Brain microvascular endothelial cell (primary cell): ENCODE results near the gene THSD4.

Experiments used
- DNase-seq: peaks from one replicate; pipeline ENCODE4 v3.0.0-alpha.2; 2020
- H3K27ac ChIP-seq: fragments of 250-450 bp; sonication (Bioruptor Pico); 2 replicates; pipeline ENCODE4 v1.5.1; 2020; ENCODE audit warnings: mild to moderate bottlenecking, moderate library complexity
- H3K27me3 ChIP-seq: fragments of 250-450 bp; sonication (Bioruptor Pico); replicated peaks from 2 replicates; pipeline ENCODE4 v1.5.1; 2020; ENCODE audit warnings: mild to moderate bottlenecking
- H3K36me3 ChIP-seq: fragments of 250-450 bp; sonication (Bioruptor Pico); replicated peaks from 2 replicates; pipeline ENCODE4 v1.5.1; 2020; ENCODE audit warnings: mild to moderate bottlenecking
- H3K4me3 ChIP-seq: 2 replicates; pipeline ENCODE4 v1.5.1; 2011; ENCODE audit warnings: low read depth, mild to moderate bottlenecking, control low read depth, low read length, moderate library complexity
- in situ Hi-C: cut with HindIII; loops from 2 replicates; pipeline ENCODE4 v1.10.0; 2017; ENCODE audit warnings: low sequenced_read_pairs, low pct_ligation_motif_present
- TF ChIP-seq, protein P1 (sequence below): IDR thresholded peaks from 2 replicates; pipeline ENCODE4 v1.5.1; 2011; ENCODE audit warnings: low read depth, mild to moderate bottlenecking, moderate library complexity, low read length, control low read depth, inconsistent platforms; ENCODE audit errors: missing control alignments

The THSD4 gene

DNA sequence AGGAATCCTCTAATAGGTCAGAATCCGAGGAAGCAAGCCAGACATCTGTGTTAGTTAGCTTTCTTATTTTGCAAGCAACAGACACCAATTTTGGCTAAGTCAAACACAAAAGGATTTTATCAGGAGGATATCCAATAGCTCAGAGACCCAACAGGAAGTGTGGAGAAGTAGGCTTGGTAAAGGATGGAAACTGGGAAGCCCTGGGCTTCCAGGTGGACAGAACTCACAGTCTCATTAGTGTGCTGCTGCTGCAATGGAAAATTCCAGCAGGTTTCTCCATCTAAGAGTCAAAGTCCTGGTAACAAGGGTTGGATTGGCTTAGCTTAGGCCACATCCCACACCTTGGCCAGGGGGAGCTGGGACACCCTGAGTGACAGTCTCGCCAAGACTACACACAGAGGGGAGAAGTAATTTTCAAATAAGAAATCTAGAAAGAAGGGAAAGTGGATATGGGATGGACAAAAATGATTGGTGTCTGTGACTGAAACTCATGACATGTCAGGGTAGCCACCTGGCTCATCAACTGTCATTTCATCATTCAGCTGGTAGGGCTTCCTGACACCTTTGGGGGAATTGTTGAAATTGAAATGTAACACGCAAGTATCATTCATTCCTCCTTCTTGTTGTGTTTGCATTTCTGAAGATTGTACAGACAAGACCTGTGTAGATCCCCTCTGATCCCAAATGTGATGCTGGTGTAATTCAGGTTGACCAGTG lies 158.6 kb downstream of the THSD4 start:
- no peak for DNase-seq
- H3K27me3 ChIP-seq: no peaks in the 10 kb centered on the region
- peak overlapping the region; percentile 1 for H3K27ac ChIP-seq

DNA sequence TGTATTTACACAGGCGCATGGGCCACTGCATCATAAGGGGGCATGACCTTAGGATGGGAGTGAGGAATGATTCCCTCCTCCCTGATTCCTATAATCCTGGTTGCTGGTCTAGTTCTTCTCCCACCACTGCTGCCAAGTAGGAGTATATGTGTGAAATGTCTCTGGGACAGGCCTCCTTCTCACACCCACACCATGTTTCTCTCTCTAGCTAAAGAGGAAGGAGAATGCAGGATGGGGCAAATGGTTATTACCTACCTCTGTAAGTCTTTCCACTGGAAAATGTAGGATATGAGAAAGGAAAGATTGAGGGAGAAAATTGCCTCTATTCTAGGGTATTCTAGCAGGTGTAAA lies 159.2 kb downstream of the THSD4 start:
- Histone ChIP-seq H3K27me3 (no peaks in the 10 kb centered on the region), H3K36me3 (no peaks in the 10 kb centered on the region), H3K4me3 (no peak overlapping the region), H3K27ac (peak overlapping the region; percentile 53)
- in situ Hi-C loops: no loop called here
- no peak for DNase-seq
- TF ChIP-seq, protein P1, sequence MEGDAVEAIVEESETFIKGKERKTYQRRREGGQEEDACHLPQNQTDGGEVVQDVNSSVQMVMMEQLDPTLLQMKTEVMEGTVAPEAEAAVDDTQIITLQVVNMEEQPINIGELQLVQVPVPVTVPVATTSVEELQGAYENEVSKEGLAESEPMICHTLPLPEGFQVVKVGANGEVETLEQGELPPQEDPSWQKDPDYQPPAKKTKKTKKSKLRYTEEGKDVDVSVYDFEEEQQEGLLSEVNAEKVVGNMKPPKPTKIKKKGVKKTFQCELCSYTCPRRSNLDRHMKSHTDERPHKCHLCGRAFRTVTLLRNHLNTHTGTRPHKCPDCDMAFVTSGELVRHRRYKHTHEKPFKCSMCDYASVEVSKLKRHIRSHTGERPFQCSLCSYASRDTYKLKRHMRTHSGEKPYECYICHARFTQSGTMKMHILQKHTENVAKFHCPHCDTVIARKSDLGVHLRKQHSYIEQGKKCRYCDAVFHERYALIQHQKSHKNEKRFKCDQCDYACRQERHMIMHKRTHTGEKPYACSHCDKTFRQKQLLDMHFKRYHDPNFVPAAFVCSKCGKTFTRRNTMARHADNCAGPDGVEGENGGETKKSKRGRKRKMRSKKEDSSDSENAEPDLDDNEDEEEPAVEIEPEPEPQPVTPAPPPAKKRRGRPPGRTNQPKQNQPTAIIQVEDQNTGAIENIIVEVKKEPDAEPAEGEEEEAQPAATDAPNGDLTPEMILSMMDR: no peak

More for the DNA sequence above, 158.6 kb downstream of the THSD4 start:
- Histone ChIP-seq H3K36me3 (no peaks in the 10 kb centered on the region), H3K4me3 (no peak overlapping the region)
- in situ Hi-C loops: no loop called here
- TF ChIP-seq, protein P1: no peak

DNA sequence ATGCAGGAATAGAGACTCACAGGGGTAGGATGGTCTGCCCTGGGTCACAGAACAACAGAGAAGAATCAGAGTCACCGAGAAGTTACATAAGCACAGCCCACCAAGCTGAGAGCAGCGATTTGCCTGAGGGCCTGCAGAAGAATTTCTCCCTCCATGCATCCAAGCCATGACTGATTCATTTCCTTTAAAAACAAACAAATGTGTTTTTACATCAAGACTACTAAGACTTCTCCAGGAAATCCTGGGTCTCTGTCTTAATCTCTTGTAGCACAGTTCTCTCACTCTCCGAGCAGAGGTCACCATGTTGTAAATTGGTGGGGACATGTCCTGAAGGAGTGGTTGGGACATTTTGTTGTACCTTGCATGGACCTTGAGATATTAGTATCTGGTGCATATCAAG lies 159.8 kb downstream of the THSD4 start:
- peak overlapping the region; percentile 53 for H3K27ac ChIP-seq
- H3K27me3 ChIP-seq: no peaks in the 10 kb centered on the region
- H3K4me3 ChIP-seq: no peak overlapping the region
- TF ChIP-seq, protein P1: no peak
- H3K36me3 ChIP-seq: no peaks in the 10 kb centered on the region
- peak; percentile 78 for DNase-seq
- in situ Hi-C loops: no loop called here

DNA sequence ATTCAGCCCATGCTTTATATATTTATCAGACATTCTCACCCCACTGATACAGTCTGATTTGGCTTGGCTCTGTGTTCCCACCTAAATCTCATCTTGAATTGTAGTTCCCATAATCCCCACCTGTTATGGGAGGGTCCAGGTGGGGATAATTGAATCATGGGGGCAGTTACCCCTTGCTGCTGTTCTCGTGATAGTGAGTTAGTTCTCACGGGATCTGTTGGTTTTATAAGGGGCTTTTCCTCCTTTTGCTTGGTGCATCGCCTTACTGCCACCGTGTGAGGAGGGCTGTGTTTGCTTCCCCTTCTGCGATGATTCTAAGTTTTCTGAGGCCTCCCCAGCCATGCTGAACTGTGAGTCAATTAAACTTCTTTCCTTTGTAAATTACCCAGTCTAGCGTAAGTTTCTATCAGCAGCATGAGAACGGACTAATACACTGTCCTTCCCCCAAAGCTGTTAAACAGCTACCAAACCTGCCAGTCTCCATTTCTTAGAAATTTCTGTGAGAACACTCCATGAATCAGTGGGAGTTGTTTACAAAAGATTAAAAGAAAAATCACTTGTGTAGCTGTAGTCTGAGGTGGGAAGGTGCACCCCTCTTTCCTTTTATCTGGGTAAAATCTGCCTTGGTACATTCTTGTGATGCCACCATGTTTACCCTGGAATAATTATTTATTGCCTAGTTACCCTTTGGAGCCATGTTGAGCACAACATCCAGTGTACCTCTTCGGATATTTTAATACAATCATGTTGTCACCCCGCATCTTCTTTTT lies 160.5 kb downstream of the THSD4 start:
- H3K4me3 ChIP-seq: no peak overlapping the region
- no peak for DNase-seq
- no peaks in the 10 kb centered on the region for H3K27me3 ChIP-seq
- TF ChIP-seq, protein P1: no peak
- no peaks in the 10 kb centered on the region for H3K36me3 ChIP-seq
- in situ Hi-C loops: no loop called here
- peak overlapping the region; percentile 53 for H3K27ac ChIP-seq

DNA sequence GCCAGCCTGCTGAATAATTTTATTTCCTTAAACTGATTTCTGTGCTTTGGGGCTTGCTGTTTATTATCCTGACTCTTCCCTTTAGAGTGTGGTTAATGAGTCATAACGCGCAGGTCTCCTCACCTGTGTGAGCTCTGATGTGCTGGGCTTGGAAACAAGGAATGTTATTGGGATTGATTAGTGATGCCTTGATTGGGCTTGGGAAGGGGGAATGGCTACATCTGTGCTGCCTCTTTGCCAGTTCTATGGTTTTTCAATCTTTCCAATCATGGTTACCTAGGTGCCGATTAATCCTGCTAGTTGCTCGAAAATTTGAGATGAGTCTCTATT lies 161.0 kb downstream of the THSD4 start:
- Histone ChIP-seq H3K27me3 (no peaks in the 10 kb centered on the region), H3K4me3 (no peak overlapping the region), H3K27ac (no peak overlapping the region), H3K36me3 (no peaks in the 10 kb centered on the region)
- in situ Hi-C loops: no loop called here
- DNase-seq: no peak
- TF ChIP-seq, protein P1: no peak
